Keratinocyte (primary cell): ENCODE results near the gene PRKCZ. TPM values are rescaled to one million over a fixed set of nuclear protein-coding genes. Genes with fewer than 3 reads are reported as not detected.

Source experiments
- DNase-seq: peaks from one replicate; pipeline ENCODE4 v3.0.0-alpha.2; 2011; ENCODE audit warnings: low read depth, missing footprints, low spot score
- FAIRE-seq: peaks from 2 replicates; lab custom pipeline; 2011; peaks lifted over from hg19 to GRCh38; lab: Jason Lieb, UNC
- H2AFZ ChIP-seq: 2 replicates; pipeline ENCODE4 v1.6.0; 2012; ENCODE audit warnings: low read length, control low read depth, inconsistent platforms; ENCODE audit not compliant: control insufficient read depth
- H3K27ac ChIP-seq: 2 replicates; pipeline ENCODE4 v1.5.1; 2011; ENCODE audit warnings: low read length; ENCODE audit not compliant: control insufficient read depth, insufficient read depth
- H3K27me3 ChIP-seq: 3 replicates; pipeline ENCODE4 v1.6.0; 2011; ENCODE audit warnings: low read length; ENCODE audit not compliant: control insufficient read depth, insufficient read depth; ENCODE audit errors: extremely low read depth
- H3K36me3 ChIP-seq, 2 experiments: 2 replicates in 1 of 2; 3 replicates in 1 of 2; pipeline ENCODE4 v1.5.1; 2011; ENCODE audit warnings: low read length in 2 of 2, mild to moderate bottlenecking in 1 of 2; ENCODE audit not compliant: control insufficient read depth in 2 of 2, insufficient read depth in 2 of 2; ENCODE audit errors: extremely low read depth in 1 of 2
- H3K4me1 ChIP-seq: 3 replicates; pipeline ENCODE4 v1.5.1; 2011; ENCODE audit warnings: low read length; ENCODE audit not compliant: control insufficient read depth, insufficient read depth; ENCODE audit errors: extremely low read depth
- H3K4me2 ChIP-seq: 3 replicates; pipeline ENCODE4 v1.6.0; 2011; ENCODE audit warnings: low read depth, low read length; ENCODE audit not compliant: control insufficient read depth, insufficient read depth; ENCODE audit errors: extremely low read depth
- H3K4me3 ChIP-seq, 3 experiments: fragments of 200-600 bp in 1 of 3; sonication (generic) in 1 of 3; 2 replicates in 2 of 3; 3 replicates in 1 of 3; pipeline ENCODE4 v1.5.1; 2011 to 2016; ENCODE audit warnings: low read length in 3 of 3, mild to moderate bottlenecking in 3 of 3, control low read depth in 2 of 3, inconsistent platforms in 1 of 3, low read depth in 1 of 3, mixed read lengths in 1 of 3, mixed run types in 1 of 3, moderate library complexity in 1 of 3; ENCODE audit not compliant: control insufficient read depth in 2 of 3, insufficient read depth in 2 of 3; ENCODE audit errors: extremely low read depth in 1 of 3
- H3K79me2 ChIP-seq: 2 replicates; pipeline ENCODE4 v1.6.0; 2012; ENCODE audit warnings: low read length; ENCODE audit not compliant: control insufficient read depth, insufficient read depth
- H3K9ac ChIP-seq: 3 replicates; pipeline ENCODE4 v1.6.0; 2011; ENCODE audit warnings: low read length; ENCODE audit not compliant: control insufficient read depth, insufficient read depth; ENCODE audit errors: extremely low read depth
- H3K9me1 ChIP-seq: 3 replicates; pipeline ENCODE4 v1.6.0; 2011; ENCODE audit warnings: low read length; ENCODE audit not compliant: control insufficient read depth, insufficient read depth; ENCODE audit errors: extremely low read depth
- H3K9me3 ChIP-seq: 2 replicates; pipeline ENCODE4 v1.5.1; 2012; ENCODE audit warnings: low read depth, low read length; ENCODE audit not compliant: control insufficient read depth
- H4K20me1 ChIP-seq: 3 replicates; pipeline ENCODE4 v1.6.0; 2011; ENCODE audit warnings: low read length; ENCODE audit not compliant: control insufficient read depth, insufficient read depth; ENCODE audit errors: extremely low read depth
- CTCF ChIP-seq, 3 experiments: IDR thresholded peaks in 1 of 3; conservative IDR thresholded peaks in 1 of 3; optimal IDR thresholded peaks in 1 of 3; 2 replicates in 2 of 3; 3 replicates in 1 of 3; pipeline versions ENCODE3 to v1.5.1; 2011; ENCODE audit warnings: low read length in 3 of 3, mild to moderate bottlenecking in 3 of 3, moderate library complexity in 2 of 3, control low read depth in 1 of 3, inconsistent platforms in 1 of 3; ENCODE audit not compliant: insufficient read depth in 2 of 3; ENCODE audit errors: extremely low read depth in 1 of 3
- EZH2 ChIP-seq: IDR thresholded peaks from one replicate; pipeline ENCODE4 v1.6.1; 2012; ENCODE audit warnings: inconsistent platforms, mild to moderate bottlenecking, low read length, moderate library complexity
- dilution Hi-C: fragments of 300-500 bp; cut with MboI; formaldehyde crosslinking; loops from one replicate; pipeline ENCODE4 v1.7.0; 2020; ENCODE audit warnings: low sequenced_read_pairs; ENCODE audit not compliant: extremely low pct_ligation_motif_present
- polyA plus RNA-seq, 5 experiments: library from polyadenylated mRNA; depleted of rRNA in 3 of 5; stranded (reverse) in 3 of 5; stranded (forward) in 1 of 5; unstranded in 1 of 5; fragments of >200 nt; gene quantifications; 1 replicate in 1 of 5; 2 replicates in 3 of 5; 3 replicates in 1 of 5; pipeline versions ENCODE4 v1.2.1 to v1.2.3, GENCODE V29; 2011 to 2012; ENCODE audit warnings: missing spikeins in 2 of 5, low read depth in 1 of 5, low replicate concordance in 1 of 5

PRKCZ gene
- polyA plus RNA-seq, 1 donor (not counting 4 experiments of a cell fraction or from before 2014, with no cell fraction given): 36.3 TPM

GRCh38 chr1:2078170-2078569 lies 28.0 kb downstream of the PRKCZ start:
- peaks cover 6 to 9% of the 10 kb centered on the region in 2 experiments for H3K36me3 ChIP-seq
- H3K9ac ChIP-seq: no peak overlapping the region
- DNase-seq (no peak), FAIRE-seq (no peak)
- H3K9me1 ChIP-seq: no peaks in the 10 kb centered on the region
- H3K79me2 ChIP-seq: peaks cover 20% of the 10 kb centered on the region
- TF ChIP-seq EZH2 (no peak), CTCF (optimal IDR thresholded peaks at IDR 0.05 in 1 of 3, IDR thresholded peaks at IDR 0.05 in 1 of 3, conservative IDR thresholded peaks at IDR 0.05 in 1 of 3; ENCODE audit: extremely low read depth in 1 of 3, insufficient read depth in 2 of 3, low read length in 3 of 3) (no peak)
- H2AFZ ChIP-seq: no peak overlapping the region
- no peaks in the 10 kb centered on the region for H3K4me1 ChIP-seq
- no peak overlapping the region for H3K4me2 ChIP-seq
- dilution Hi-C loops: no loop called here
- H4K20me1 ChIP-seq: no peaks in the 10 kb centered on the region
- H3K27ac ChIP-seq: no peak overlapping the region
- no peak overlapping the region for H3K4me3 ChIP-seq
- peaks cover 7% of the 10 kb centered on the region for H3K9me3 ChIP-seq
- H3K27me3 ChIP-seq: no peaks in the 10 kb centered on the region

GRCh38 chr1:2079396-2080085 lies 29.3 kb downstream of the PRKCZ start:
- H3K4me3 ChIP-seq: no peak overlapping the region
- peaks cover 7% of the 10 kb centered on the region for H3K9me3 ChIP-seq
- no peaks in the 10 kb centered on the region for H3K4me1 ChIP-seq
- dilution Hi-C loops: no loop called here
- FAIRE-seq: no peak
- no peaks in the 10 kb centered on the region for H3K9me1 ChIP-seq
- peaks cover 6 to 10% of the 10 kb centered on the region in 2 experiments for H3K36me3 ChIP-seq
- H3K9ac ChIP-seq: no peak overlapping the region
- no peak for DNase-seq
- no peak overlapping the region for H3K27ac ChIP-seq
- no peaks in the 10 kb centered on the region for H3K27me3 ChIP-seq
- H4K20me1 ChIP-seq: no peaks in the 10 kb centered on the region
- H2AFZ ChIP-seq: no peak overlapping the region
- TF ChIP-seq CTCF (optimal IDR thresholded peaks at IDR 0.05 in 1 of 3, IDR thresholded peaks at IDR 0.05 in 1 of 3, conservative IDR thresholded peaks at IDR 0.05 in 1 of 3; ENCODE audit: extremely low read depth in 1 of 3, insufficient read depth in 2 of 3, low read length in 3 of 3): no peak
- no peak for TF ChIP-seq EZH2
- peaks cover 20% of the 10 kb centered on the region for H3K79me2 ChIP-seq
- H3K4me2 ChIP-seq: no peak overlapping the region
